Upper lobe of left lung (tissue), 6 donors: ENCODE data around the gene GCG. TPM values are rescaled to one million over a fixed set of nuclear protein-coding genes. Genes with fewer than 3 reads are reported as not detected.

Experiments
- ATAC-seq, 2 donors: fragments of 200-7000 bp; cut with Tn5 transposase; one replicate each; pipeline ENCODE4 v1.9.1; 2022; ENCODE audit warnings: mild to moderate bottlenecking in 2 of 2, moderate library complexity in 2 of 2; ENCODE audit not compliant: low FRiP score in 2 of 2
- DNase-seq, 2 donors: peaks; one replicate each; pipeline ENCODE4 v3.0.0-alpha.2; 2019 to 2020
- H3K27ac ChIP-seq, 4 donors: fragments of 200-600 bp; sonication (generic); one replicate each; pipeline ENCODE4 v1.5.1; 2016 to 2019
- H3K27me3 ChIP-seq, 4 donors: fragments of 200-600 bp; sonication (generic); one replicate each; pipeline ENCODE4 v1.5.1; 2017 to 2019
- H3K36me3 ChIP-seq, 4 donors: fragments of 200-600 bp; sonication (generic); one replicate each; pipeline ENCODE4 v1.5.1; 2016 to 2019
- H3K4me1 ChIP-seq, 4 donors: fragments of 200-600 bp; sonication (generic); one replicate each; pipeline ENCODE4 v1.5.1; 2018 to 2019
- H3K4me3 ChIP-seq, 4 donors: fragments of 200-600 bp; sonication (generic); one replicate each; pipeline ENCODE4 v1.5.1; 2017 to 2019; ENCODE audit warnings: mild to moderate bottlenecking in 2 of 4, moderate library complexity in 1 of 4
- H3K9me3 ChIP-seq, 4 donors: fragments of 200-600 bp; sonication (generic); one replicate each; pipeline ENCODE4 v1.5.1; 2018 to 2019
- EP300 ChIP-seq, 4 donors: sonication (generic); formaldehyde crosslinking; IDR thresholded peaks; one replicate each; pipeline ENCODE4 v1.5.1; 2017; ENCODE audit warnings: antibody characterized with exemption in 4 of 4, control low read depth in 2 of 4
- POLR2A ChIP-seq, 4 donors: fragments of 450-650 bp; IDR thresholded peaks; one replicate each; pipeline ENCODE4 v1.5.1; 2016 to 2017; ENCODE audit warnings: antibody characterized with exemption in 4 of 4, mild to moderate bottlenecking in 2 of 4
- POLR2AphosphoS5 ChIP-seq, 2 donors: sonication (generic); formaldehyde crosslinking; IDR thresholded peaks; one replicate each; pipeline ENCODE4 v1.5.1; 2017; ENCODE audit warnings: antibody characterized with exemption in 2 of 2
- WGBS, 2 donors: methylation state at CpG; one replicate each; pipeline ENCODE4 v1.1.5; 2017 to 2018; 5-methylcytosine and 5-hydroxymethylcytosine counted together
- total RNA-seq, 6 donors: library from RNA; depleted of rRNA in 4 of 6; stranded (reverse); fragments of >200 nt in 4 of 6; gene quantifications; one replicate each; pipeline versions ENCODE4 v1.1.0 to v1.2.1, GENCODE V29; 2016 to 2021
- TF ChIP-seq, protein P1 (sequence below), 6 experiments: fragments of 450-650 bp in 4 of 6; fragments of 200-600 bp in 2 of 6; sonication (generic) in 2 of 6; IDR thresholded peaks; one replicate each; pipeline ENCODE4 v1.5.1; 2016 to 2019; ENCODE audit warnings: antibody characterized with exemption in 6 of 6
- donor health status: DM: no; HTN: no; CAD: no; lungs with moderate emphysema.
- donor health status: DM: no; HTN: yes; CAD: no; lungs with severe emphysema.

GCG gene
- total RNA-seq, 6 donors from 2014 or later: 0.23 TPM; not detected in 5

DNA sequence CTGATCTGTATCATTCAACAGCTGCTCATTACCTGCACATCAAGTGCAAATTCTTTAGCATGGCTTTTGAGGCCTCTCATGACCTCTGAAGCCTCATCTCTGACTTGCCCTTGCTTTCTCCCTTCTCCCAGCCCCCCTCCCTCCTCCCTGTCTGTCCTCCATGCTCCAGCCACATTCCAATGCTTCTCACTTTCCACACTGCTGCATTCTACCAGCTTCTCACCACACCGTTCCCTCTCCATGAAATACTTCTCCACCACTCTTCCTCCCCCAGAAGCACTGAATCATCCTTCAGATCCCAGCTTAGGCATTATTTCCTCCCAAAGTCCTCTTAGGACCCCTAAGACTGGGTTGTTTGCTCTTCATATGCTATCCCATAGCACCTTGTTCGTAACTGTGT is 26.9 kb downstream of the GCG start:
- Histone ChIP-seq H3K27ac (no peak overlapping the region), H3K4me3 (no peak overlapping the region), H3K27me3 (no peaks in the 10 kb centered on the region), H3K4me1 (no peaks in the 10 kb centered on the region), H3K9me3 (no peaks in the 10 kb centered on the region), H3K36me3 (no peaks in the 10 kb centered on the region)
- ATAC-seq (no peak), DNase-seq (no peak)
- TF ChIP-seq POLR2AphosphoS5 (IDR thresholded peaks at IDR 0.05) (no peak), EP300 (IDR thresholded peaks at IDR 0.05) (no peak), POLR2A (IDR thresholded peaks at IDR 0.05) (no peak)
- TF ChIP-seq, protein P1, sequence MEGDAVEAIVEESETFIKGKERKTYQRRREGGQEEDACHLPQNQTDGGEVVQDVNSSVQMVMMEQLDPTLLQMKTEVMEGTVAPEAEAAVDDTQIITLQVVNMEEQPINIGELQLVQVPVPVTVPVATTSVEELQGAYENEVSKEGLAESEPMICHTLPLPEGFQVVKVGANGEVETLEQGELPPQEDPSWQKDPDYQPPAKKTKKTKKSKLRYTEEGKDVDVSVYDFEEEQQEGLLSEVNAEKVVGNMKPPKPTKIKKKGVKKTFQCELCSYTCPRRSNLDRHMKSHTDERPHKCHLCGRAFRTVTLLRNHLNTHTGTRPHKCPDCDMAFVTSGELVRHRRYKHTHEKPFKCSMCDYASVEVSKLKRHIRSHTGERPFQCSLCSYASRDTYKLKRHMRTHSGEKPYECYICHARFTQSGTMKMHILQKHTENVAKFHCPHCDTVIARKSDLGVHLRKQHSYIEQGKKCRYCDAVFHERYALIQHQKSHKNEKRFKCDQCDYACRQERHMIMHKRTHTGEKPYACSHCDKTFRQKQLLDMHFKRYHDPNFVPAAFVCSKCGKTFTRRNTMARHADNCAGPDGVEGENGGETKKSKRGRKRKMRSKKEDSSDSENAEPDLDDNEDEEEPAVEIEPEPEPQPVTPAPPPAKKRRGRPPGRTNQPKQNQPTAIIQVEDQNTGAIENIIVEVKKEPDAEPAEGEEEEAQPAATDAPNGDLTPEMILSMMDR (IDR thresholded peaks at IDR 0.05): no peak
- WGBS, 2 donors: 87 to 95% methylated on average over 2 of the region's 2 CpGs

DNA sequence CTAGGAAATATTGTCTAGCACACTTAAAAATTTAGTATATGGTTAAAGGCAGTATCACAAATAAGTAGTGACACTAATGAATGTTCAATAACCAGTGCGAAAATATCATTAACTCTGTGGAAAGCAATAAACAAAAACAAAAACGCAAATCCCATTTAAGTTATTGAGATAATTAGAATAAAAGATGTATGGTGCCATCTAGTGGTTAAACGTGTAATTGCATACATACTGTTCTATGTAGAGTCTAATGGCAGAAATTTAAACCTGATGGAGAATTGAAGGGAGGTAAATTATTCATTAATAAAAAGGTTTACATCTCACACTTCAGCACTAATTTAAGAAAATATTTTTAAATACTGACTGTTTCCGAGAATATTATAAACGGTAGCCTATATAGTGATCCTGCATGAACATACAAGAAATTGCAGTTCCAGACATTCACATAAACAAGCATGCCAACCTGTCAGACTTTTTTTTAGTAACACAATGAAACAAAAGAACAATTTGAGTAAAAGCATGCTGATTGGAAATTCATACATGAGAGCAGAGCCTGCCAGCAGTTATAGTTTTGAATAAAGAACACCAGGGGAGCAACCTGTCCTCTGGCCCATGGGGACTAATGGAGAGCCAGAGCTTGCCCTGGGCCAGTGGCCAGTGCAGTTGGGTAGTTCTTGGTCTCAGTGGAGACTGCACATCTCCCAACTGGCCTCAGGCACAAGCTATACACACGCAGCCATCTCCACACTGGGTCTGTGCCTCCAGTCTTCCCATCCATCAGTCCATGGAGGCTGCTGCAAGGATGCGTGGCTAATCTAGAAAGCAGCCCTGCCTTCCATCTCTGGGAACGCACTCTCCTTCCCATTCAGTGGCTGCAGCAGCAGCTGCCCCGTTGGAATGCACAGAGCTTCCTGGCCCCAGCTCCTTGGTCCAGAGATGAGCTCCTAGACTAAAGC is 28.0 kb downstream of the GCG start:
- Histone ChIP-seq H3K36me3 (no peaks in the 10 kb centered on the region), H3K27ac (no peak overlapping the region), H3K9me3 (no peaks in the 10 kb centered on the region), H3K4me1 (peaks cover 0 to 8% (median 5%) of the 10 kb centered on the region in 4 donors), H3K4me3 (no peak overlapping the region), H3K27me3 (no peaks in the 10 kb centered on the region)
- ATAC-seq (peak in 1 of 2 donors; percentile 79), DNase-seq (peak in 1 of 2 donors; percentile 0)
- 36 to 42% methylated on average over 9 of the region's 9 CpGs for WGBS, 2 donors
- TF ChIP-seq EP300 (IDR thresholded peaks at IDR 0.05): no peak
- TF ChIP-seq, protein P1 (IDR thresholded peaks at IDR 0.05): peak; percentile 61 to 78 (median 72)
- TF ChIP-seq POLR2A (IDR thresholded peaks at IDR 0.05): no peak
- no peak for TF ChIP-seq POLR2AphosphoS5 (IDR thresholded peaks at IDR 0.05)

DNA sequence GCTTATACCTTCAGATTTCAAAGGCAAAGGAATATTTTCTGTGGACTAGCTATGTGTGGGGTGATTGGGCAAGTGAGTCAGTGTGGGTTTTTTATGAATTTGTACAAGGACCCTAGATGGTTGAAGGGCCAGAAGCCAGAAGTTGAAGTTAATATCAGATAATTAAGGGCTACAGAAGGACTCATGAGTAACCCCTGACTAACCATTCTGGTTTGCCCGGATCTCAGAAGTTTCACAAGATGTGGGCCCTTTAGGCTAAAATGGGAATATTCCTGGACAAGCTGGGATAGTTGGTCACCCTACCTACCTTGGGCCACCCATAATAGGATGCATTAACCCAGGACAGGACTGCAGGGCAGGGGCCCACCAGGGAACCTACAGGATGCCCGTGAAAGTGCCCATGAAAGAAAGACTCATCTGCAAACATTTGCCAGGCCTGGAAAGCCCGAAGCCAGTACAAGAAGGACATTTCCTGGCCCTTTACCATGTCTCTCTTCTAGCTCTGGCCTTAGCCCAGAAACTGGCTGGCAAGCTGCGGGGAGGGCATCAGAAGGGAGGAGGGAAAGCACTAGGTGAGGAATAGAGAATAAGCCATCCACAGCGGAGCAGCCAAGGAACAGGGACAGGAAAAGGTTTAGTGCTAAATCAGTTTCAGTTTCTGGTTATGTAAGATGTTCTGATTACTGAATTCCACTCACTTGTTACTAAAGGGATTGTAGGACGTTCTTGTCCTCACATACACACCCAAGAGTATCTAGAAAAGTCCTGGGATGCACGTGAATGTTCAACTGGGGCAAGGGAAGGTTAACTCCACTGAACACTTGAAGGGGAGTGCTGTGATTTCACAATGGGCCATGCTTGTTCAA is 33.6 kb downstream of the GCG start:
- no peaks in the 10 kb centered on the region for H3K9me3 ChIP-seq
- WGBS, 2 donors: 26 to 35% methylated on average over 6 to 7 of the region's 7 CpGs

DNA sequence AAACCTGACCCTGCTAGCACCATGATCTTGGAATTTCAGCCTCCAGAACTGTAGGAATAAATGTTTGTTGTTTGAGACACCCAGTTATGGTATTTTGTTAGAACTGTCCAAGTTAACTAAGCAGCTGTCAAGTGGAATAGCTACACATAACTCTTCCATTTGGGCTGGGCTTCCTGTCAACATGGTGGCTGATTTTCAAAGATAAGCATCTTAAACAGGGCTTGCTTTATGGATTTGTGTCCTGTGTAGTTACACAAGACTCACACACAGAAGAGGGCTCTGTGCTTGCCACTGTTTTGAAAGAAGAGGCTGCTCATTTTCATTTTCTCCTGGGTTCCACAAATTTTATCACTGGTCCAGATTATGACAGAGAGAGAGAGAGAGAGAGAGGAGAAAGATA is 35.7 kb downstream of the GCG start:
- Histone ChIP-seq H3K36me3 (no peaks in the 10 kb centered on the region), H3K4me1 (peaks cover 22 to 36% (median 31%) of the 10 kb centered on the region in 4 donors), H3K4me3 (no peak overlapping the region), H3K9me3 (no peaks in the 10 kb centered on the region), H3K27ac (no peak overlapping the region), H3K27me3 (no peaks in the 10 kb centered on the region)
- no peak for DNase-seq
- no peak for TF ChIP-seq POLR2AphosphoS5 (IDR thresholded peaks at IDR 0.05)
- TF ChIP-seq EP300 (IDR thresholded peaks at IDR 0.05): no peak
- TF ChIP-seq, protein P1 (IDR thresholded peaks at IDR 0.05): no peak
- TF ChIP-seq POLR2A (IDR thresholded peaks at IDR 0.05): no peak
- ATAC-seq: no peak

More for the DNA sequence above, 33.6 kb downstream of the GCG start:
- ATAC-seq: peak; percentile 56 to 77
- H3K36me3 ChIP-seq: no peaks in the 10 kb centered on the region
- peak in 1 of 2 donors; percentile 78 for DNase-seq
- H3K4me3 ChIP-seq: no peak overlapping the region
- H3K27me3 ChIP-seq: no peaks in the 10 kb centered on the region
- TF ChIP-seq, protein P1 (IDR thresholded peaks at IDR 0.05): no peak
- peak in 1 of 4 donors; percentile 97 for TF ChIP-seq EP300 (IDR thresholded peaks at IDR 0.05)
- peak overlapping the region; percentile 69 to 78 (median 72) for H3K27ac ChIP-seq
- H3K4me1 ChIP-seq: peaks cover 13 to 26% (median 22%) of the 10 kb centered on the region in 4 donors
